HG02798 (cell line): ENCODE data around the gene TES.
A peak's percentile ranks its signal among the peaks of the same experiment; 100 is the strongest.

Source experiments
- ATAC-seq: cut with Tn5 transposase; IDR thresholded peaks from one replicate; pipeline ENCODE4 v1.9.1; 2021; ENCODE audit warnings: mild to moderate bottlenecking; ENCODE audit not compliant: unreplicated experiment, poor library complexity

TES gene

DNA sequence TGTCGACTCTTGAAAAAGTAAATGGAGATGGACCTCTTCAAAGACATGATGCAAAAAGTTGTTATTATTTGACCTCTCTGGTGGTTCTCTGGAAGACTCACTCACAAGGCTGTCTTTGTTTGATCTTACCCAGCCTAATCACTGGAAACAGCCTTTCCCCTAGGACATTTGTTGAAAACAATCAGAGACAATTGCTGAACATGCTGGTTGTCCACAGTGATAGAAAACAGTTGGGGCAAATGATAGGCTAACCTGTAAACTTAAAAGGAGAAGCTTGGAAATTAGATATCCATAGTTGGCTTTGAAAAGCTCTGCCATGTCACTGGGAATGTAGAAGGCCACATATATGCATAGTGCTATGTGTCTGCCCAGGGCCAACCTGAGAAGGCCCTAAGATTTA is 22.9 kb upstream of the TES start:
- no peak for ATAC-seq

DNA sequence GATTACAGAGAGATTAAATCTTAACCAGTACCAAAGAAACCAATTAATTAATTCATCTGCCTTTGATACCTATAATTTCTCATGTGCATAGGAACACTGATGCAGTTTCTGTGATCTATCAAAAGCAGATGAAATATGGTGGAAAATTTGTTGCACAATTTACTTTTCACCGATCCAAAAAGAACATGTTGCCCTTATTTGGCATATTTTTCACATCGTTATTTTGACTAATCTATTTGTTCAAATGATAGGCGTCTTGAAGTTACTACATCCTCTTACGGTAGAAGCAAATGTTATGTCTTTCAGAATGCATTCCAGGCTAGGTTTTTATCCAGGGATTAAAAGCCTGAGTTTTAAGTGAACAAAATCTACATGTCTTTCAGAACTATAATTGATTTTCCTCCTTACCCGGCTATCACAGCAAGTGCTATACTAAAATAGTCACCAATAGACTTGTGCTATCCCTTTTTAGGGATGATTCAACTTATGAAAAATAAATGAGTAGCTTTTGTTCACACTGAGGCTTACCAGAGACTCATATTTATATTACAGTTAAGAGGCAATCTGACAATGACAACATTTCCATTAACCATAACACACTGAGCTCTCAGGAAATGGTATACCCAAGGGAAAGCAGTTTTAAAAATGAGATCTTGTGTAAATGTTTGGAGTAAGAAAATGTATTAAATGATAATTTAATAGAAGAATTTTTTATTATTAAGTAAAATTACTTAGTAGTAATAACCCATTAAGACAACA is 16.8 kb upstream of the TES start:
- ATAC-seq: no peak

DNA sequence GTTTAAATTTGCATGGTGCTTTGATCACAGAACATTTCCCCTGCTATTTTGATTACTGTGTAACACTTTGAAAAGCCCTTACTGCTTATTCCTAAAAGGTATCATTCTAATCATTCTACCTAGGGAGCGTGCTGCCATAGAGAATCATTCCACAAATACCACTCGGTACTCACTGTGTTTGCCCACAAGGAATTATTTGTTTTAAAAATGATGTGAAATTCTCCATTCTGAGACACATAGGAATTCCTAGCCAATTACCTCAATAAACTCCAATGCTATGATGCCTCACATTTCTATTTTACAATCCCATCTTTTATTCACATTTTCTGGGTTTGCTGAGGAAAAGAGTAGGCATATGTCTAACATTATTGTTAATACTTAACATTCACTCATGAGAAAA is 16.2 kb upstream of the TES start:
- ATAC-seq: no peak

DNA sequence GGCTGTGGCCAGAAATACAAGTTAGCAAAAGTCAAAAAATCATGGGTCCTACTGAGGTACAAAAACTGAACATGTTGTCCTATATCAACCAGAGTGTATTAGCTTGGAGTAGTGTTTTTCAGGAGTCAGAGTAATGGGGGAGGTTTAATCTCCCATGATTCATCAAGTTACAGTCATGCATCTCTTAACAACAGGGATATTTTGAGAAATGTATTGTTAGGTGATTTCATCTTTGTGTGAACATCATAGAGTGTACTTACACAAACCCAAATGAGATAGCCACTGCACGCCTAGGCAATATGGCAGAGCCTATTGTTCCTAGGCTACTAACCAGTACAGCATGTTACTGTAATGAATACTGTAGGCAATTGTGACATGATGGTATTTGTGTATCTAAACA is 14.9 kb upstream of the TES start:
- no peak for ATAC-seq

DNA sequence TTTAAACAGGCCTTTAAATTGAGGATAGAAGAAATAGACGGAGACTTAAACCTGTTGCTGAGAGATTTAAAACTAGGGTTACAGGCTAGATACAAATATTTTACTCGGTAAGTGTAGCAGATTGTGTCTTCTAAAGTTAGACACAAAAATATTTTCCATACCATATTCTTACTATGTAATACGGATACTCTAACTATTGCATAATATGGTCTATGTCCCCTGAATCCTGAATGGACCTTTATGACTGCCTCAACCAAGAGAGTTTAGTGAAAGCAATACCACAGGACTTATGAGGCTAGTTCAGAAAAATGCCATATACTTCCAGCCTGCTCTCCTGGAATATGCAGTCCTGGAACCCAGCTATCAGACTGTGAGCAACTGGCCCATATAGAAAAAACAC is 13.4 kb upstream of the TES start:
- ATAC-seq: no peak

DNA sequence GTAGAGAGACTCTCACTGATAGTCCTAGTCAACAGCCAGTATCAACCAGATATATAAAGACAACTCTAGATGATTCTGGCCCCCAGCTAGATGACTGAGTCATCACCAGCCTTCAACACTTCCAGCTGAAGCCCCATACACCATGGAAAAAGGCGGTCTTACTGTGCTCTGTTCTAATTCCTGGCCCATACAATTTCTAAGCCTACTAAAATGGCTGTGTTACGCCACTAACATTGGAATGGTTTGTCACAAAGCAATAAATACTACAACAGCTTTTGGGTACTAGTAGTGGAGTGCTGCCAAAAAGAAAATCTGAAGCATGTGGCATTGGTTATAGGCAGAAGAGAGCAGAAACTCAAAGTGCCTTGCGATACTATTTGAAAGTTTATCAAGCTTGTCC is 13.0 kb upstream of the TES start:
- ATAC-seq: no peak

DNA sequence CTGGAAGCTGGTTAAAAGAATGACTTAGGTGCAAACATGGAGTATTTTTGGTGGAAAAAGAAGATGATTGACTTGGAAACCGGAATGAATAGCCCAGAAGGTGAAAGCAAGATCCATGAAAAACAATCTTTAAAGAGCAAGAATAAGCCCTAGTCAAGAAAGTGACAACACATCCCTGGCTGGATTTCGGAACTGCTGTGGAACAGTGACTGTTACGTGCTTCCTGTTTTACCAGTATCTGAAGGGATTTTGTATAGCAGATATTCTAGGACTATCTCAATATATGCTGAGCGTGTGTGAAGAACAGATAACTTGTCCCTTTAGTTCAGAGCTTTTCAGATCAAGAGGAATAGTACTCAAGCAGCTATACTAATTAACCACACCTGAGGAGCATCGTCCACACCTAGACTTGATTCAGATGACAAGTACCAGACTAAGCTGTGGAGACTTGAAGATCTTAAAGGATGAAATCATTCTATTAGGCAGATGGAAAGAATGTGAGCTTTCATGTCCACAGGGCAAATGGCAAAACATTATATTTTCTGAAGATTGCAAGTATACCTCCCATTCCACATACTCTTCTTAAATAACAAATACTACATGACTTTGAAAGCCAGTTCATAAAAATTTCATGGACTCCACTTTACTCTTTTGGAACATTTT is 11.5 kb upstream of the TES start:
- no peak for ATAC-seq

DNA sequence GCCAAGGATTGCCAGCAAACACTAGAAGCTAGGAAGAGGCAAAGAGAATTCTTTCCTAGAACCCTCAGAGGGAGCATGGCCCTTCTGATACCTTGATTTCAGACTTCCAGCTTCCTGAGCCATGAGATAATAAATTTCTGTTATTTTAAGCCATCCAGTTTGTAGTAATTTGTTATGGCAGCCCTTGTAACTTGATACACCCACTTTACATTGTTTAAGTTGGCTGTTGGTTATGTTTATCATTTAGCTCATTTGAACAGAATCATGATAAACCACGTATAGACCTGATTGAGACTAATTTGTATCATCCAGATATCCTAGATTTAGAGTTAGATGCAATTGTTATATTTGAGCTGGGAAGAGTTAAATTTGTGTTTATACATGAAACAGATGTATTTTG is 9.4 kb upstream of the TES start:
- ATAC-seq: no peak

DNA sequence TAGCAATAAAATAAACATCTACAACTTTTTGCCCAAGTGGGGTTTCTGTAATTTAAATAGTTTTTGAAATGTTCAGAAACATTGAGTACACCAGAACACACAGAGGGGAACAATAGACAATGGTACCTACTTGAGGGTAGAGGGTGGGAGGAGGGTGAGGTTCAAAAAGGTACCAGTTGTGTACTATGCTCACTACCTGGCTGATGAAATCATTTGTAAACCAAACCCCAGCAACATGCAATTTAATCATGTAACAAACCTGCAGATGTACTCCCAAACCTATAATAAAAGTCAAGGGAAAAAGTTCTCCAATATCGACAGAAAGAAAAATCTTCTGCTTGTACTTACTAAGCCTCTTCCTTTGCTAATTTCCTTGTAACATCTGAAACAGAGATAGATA is 4.2 kb upstream of the TES start:
- no peak for ATAC-seq

DNA sequence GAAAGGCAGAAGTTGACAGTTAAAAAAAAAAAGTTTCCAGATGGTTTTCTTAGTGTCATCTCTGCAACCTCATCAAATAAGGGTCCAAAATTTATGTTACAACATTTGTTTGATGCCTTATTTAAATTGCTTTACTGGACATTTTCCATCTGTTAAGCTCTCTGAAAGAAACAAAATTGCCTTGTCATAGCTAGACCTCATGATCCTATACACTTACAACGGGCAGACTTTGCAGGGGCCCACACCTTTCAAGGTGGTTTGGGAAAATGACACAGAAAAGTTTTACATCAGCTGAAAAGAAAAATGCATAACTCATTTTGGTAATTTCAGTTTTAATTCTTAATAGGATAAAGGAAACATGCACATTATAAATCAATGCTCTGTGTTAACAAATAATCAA is 1.4 kb upstream of the TES start:
- no peak for ATAC-seq

DNA sequence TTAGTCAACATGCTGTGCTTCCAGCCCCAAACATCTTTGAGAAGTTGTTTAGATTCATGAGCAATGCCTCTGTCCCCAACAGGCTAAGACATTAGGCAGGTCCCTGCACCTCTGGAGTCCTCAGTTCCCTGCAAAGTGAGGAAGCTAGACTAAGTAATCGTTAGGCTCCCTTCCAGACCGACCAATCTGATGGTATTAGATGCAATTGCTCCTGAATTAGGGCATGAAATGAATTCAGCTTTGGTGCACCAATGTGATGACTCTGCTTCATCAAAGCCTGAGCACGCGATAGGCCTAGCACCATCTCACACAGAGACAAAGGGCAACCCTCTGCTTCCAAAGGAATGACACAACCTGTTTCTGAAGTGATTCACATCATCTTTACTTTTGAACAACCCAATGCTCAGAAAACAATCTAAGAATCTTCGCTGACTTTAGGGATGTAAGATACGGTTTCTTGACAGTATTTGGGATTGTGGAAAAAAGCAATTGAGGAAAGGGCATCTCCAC is 723 bp upstream of the TES start:
- ATAC-seq: no peak

DNA sequence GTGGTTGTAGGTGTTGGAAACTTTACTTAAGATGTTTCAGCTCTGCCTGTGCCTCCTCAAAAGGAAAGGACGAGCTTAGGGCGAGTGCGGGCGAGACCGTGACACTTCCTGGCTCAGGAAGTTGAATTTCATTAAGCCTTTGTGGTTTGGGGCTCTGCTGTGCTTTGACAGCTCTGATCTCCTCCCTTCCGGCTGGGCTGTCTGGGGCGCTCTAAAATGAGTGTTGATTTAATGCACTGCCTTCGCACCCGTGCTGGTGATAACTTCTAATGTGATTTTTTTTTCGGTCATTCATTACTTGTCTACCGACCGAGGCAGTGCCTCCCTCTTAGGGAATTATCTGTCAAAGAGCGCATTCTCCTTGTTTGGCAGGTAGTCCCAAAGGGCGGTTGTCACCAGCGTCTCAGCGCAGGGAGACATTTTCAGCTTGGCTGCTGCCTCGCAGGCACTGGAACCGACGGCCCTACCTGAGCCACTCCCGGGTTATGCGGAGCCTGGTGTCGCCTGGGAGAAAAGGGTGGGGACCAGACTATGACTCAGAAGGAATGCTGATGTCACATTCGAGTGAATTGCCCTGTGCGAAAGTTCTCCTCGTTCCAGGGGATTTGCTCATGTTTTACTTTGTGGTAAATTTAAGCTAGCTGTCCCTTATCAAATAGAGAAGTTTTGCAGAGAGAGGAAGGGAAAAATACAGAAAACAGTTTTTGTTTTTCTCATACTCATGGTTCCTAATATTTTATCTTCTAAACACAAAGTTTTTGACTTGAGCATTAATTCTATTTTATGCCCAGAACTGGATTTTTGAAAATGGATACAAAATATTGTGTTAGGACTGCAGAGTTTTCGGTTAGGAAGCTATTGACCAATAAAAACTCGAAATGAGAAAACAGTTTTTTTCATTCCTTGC is 920 bp downstream of the TES start:
- ATAC-seq: peak; percentile 69

DNA sequence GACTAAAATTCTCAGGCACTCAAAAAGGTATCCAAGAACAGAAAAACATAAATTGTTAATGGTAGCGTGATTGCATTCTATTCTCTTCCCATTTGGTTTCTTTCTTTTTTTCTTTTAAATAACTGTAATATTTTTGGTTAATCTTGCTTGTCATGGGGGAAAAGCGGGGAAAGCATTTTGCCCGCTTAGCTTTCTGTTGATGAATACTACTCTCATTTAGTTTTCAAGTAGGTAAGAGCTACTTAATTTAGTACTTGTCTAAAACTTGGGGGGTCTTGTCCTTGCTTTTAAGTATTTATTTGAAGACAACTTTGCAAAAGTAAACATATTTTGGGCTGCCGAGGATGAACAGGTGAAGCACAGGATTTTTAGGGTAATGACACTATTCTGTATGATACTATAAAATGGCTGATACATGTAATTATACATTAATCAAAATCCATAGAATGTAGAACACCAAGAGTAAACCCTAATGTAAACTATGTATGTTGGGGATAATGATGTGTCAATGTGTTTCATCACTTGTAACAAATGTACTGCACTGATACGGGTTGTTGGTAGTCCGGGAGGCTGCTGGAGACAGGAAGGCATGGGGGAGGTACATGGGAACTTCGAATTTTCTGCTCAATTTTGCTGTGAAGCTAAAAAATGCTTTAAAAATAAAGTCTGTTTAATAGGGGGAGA is 1.7 kb downstream of the TES start:
- ATAC-seq: no peak

DNA sequence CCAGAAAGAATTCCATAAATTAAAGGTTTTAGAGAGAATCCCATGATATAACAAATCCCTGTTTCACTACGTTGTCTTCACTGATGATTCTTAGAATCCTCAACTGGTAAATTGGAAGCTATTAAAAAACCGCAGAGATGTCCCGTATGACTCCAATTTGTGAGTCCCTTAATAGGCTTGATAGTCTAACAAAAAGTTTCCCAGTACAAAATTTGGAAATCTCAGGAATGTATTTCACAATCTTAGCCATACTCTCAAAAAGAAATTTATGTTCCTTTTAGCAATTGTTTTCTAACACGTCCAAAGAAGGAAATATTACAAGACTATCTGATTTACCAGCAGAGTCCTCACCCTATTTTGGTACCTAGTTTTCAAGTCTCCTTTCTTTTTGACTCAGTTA is 2.5 kb downstream of the TES start:
- no peak for ATAC-seq

DNA sequence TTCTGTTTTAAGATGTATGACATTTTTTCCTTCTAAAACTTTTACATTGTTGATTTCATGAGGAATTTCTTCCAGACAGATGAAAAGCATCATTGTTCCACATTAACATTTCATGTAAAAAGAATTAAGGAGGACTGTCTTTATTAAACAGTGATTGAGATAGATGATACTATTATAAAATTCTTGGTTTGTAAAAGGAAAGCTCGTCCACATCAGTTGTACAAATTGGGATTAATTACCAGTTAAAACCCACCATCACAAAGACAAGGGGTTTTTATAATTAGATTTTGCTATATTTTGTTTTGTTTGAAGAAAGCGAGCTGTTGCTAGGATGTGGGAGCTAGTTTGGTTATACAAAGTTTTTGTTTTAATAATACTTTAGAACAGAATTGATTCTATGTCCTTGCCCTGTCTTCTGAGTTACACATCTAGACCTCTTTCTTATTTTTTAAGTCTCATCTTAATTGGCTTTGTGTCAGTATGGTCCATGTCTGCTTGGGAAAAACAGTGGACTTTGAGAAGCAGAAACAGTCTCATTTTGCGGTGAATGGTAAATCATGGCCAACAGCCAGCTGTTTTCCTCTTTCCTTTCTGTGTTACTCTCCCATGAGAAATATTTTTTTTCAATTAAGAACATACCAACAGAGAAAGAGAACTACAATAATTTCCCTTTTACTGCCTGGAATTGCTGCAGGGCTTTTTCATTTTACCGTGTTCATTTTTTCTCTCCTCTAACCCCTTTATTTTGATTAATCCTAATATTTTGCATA is 3.2 kb downstream of the TES start:
- ATAC-seq: no peak

DNA sequence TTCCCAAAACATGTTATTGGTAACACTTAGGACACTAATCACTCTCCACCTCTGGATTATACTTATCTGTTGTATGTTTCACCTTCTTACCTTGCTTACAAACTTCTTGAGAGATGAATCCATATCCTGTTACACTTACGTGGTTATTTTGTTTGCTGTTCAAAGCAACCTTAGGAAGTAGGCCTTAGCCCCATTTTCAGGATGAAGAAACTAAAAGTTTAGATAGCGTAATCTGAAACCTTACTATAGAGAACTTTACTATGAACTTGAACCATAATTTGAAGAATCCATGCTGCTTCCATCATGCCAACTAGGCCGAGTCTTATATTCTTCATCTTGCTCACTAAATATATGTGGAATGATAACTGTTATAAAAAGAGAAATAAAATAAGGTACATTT is 4.6 kb downstream of the TES start:
- no peak for ATAC-seq

DNA sequence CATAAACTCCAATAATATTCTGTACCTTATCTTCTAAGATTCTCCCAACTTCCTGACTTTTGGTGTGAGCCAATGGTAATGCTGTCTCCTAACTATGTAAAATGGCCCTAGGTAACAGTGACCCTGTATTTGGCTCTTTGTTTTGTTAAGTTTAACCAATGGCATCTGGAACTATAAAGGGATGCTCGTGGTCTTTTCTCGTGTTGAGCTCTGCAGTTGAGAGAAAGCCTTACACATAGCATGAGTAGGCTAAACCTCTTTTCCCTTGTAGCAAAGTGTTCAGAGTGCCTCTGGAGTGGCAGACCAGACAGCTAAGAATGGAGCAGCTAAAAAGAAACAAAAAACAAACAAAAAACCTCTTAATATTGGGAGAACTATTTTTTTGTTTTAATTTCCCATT is 5.2 kb downstream of the TES start:
- no peak for ATAC-seq

DNA sequence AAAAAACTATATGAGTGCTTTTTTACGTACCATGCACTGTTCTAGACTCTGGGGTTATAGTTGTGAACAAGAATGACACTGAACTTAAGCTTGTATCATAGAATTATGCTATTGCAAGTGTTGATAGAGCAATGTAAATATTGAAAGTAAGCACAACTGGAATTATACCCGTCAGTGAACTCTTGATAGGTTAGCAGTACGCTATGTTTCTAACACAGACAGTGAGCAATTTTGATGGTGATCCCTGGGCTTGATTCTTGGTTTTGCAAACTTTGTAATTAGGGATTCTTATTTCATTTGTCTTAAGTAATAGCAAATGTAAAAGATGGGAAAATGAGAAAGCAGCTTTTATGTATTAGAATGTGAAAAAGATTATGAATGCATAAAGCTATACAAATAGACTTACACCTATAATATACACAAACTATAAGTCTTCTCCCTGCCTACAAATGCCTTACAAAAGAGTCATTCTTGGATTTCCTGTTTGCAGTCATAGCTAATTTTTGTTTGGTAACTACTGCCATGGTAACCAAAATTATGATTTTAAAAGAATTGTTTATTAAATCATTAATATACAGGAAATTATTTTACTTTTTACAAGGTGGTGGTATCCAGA is 6.7 kb downstream of the TES start:
- no peak for ATAC-seq

DNA sequence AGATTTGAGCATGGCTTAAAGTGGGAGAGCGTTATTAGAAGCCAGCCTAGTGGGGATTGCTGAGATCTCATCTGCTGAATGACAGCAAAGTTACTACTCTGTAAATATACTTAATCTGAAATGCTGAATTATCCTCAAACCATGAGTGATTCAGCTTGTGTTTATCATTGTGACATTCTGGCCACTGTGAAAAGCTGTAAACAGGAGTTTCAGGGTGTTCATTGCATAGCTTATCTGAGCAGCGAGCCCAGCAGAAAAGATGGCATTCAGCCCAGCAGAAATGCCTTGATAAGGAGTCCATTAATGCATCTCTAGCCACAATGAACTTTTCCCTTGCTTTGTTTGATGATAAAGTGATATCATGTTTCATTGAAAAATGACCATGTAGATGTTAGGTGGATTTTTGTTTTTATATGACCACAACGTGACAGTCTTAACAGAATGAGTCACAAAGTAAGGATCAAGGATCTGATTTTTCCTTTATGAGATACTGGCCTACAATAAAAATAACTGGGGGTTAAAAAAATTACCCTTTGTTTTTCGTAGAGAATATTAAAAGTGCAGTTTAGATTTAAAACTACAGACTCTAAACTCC is 7.8 kb downstream of the TES start:
- ATAC-seq: no peak
